Measurements from ENCODE around the gene SMPX. TPM values are rescaled to one million over a fixed set of nuclear protein-coding genes. Genes with fewer than 3 reads are reported as not detected.

Gene SMPX
- total and polyA plus RNA-seq, 2 experiments from 2014 or later, result not detected

DNA sequence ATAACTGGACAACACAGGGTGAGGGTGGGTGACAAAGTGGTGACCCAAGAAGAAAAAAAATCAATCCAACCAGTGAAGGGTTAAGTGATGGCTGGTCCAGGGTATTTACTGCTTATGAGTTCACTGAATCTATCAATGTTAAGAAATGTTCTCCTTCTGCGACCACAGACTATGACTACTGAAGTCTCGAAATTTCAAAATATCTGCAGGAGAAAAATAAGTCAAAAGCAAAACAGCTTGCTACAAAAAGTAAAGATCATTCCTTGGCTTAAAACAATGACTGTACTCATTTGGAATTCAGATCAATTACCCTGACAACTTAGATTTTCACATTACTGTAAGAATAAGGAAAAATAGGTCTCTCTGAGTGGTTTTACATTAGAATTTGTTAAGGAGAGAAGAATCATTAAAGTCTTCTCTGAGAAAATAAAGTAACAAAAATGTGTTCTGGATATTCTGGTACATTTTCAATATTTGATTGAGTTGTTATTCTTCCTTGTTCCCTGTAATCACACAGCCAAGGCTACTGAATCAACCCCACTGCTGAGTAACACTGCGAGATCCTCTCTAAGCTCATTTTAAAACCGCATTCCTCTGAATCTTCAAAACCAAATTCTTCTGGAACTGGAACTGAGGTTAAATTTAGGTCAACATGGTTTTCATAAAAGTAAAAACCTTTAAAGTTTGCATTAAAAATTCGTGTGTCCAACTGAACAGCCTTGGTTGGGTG, 22.7 kb downstream of the SMPX start:
- H3K4me1 Mint-ChIP-seq, result peaks cover 5% of the 10 kb centered on the region; the same call in 2 of the 3 replicates
- H3K27me3 Mint-ChIP-seq (ENCODE audit: insufficient read depth, low read depth, poor library complexity), result peaks cover 1% of the 10 kb centered on the region
- Histone ChIP-seq H3K27me3 (ENCODE audit: insufficient read depth) (no peaks in the 10 kb centered on the region), H3K36me3 (ENCODE audit: insufficient read depth) (no peaks in the 10 kb centered on the region), H2AFZ (no peak overlapping the region), H3K4me2 (no peak overlapping the region), H3K4me1 (ENCODE audit: insufficient read depth) (no peaks in the 10 kb centered on the region), H3K4me3 (no peak overlapping the region), H3K27ac (ENCODE audit: low read depth) (no peak overlapping the region), H3K9me2 (ENCODE audit: insufficient read depth) (no peaks in the 10 kb centered on the region), H3K79me2 (replicated peaks; ENCODE audit: insufficient read depth) (no peaks in the 10 kb centered on the region), H3F3A (replicated peaks; ENCODE audit: low read depth) (no peaks in the 10 kb centered on the region), H4K20me1 (replicated peaks; ENCODE audit: insufficient read depth) (no peaks in the 10 kb centered on the region)
- H3K36me3 Mint-ChIP-seq (ENCODE audit: low read depth), result no peaks in the 10 kb centered on the region
- DNase-seq (ENCODE audit: low spot score) (no peak), ATAC-seq (no peak)
- H3K4me3 Mint-ChIP-seq, result no peak overlapping the region
- H3K27ac Mint-ChIP-seq, result no peak overlapping the region
- TF ChIP-seq ZNF331 (CRISPR knock-in tag; IDR thresholded peaks at IDR 0.05; ENCODE audit: low read depth), result no peak
- TF ChIP-seq CREB1 (CRISPR knock-in tag; IDR thresholded peaks at IDR 0.05; ENCODE audit: low read depth), result no peak
- TF ChIP-seq, protein P1, sequence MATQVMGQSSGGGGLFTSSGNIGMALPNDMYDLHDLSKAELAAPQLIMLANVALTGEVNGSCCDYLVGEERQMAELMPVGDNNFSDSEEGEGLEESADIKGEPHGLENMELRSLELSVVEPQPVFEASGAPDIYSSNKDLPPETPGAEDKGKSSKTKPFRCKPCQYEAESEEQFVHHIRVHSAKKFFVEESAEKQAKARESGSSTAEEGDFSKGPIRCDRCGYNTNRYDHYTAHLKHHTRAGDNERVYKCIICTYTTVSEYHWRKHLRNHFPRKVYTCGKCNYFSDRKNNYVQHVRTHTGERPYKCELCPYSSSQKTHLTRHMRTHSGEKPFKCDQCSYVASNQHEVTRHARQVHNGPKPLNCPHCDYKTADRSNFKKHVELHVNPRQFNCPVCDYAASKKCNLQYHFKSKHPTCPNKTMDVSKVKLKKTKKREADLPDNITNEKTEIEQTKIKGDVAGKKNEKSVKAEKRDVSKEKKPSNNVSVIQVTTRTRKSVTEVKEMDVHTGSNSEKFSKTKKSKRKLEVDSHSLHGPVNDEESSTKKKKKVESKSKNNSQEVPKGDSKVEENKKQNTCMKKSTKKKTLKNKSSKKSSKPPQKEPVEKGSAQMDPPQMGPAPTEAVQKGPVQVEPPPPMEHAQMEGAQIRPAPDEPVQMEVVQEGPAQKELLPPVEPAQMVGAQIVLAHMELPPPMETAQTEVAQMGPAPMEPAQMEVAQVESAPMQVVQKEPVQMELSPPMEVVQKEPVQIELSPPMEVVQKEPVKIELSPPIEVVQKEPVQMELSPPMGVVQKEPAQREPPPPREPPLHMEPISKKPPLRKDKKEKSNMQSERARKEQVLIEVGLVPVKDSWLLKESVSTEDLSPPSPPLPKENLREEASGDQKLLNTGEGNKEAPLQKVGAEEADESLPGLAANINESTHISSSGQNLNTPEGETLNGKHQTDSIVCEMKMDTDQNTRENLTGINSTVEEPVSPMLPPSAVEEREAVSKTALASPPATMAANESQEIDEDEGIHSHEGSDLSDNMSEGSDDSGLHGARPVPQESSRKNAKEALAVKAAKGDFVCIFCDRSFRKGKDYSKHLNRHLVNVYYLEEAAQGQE (IDR thresholded peaks at IDR 0.05; ENCODE audit: unreplicated experiment), result no peak
- TF ChIP-seq, protein P2, sequence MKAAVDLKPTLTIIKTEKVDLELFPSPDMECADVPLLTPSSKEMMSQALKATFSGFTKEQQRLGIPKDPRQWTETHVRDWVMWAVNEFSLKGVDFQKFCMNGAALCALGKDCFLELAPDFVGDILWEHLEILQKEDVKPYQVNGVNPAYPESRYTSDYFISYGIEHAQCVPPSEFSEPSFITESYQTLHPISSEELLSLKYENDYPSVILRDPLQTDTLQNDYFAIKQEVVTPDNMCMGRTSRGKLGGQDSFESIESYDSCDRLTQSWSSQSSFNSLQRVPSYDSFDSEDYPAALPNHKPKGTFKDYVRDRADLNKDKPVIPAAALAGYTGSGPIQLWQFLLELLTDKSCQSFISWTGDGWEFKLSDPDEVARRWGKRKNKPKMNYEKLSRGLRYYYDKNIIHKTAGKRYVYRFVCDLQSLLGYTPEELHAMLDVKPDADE (IDR thresholded peaks at IDR 0.05), result no peak
- no peak for TF ChIP-seq JUNB (IDR thresholded peaks at IDR 0.05; ENCODE audit: unreplicated experiment)
- no peak for TF ChIP-seq POLR2AphosphoS5 (IDR thresholded peaks at IDR 0.05; ENCODE audit: low read depth)
- TF ChIP-seq, protein P3, sequence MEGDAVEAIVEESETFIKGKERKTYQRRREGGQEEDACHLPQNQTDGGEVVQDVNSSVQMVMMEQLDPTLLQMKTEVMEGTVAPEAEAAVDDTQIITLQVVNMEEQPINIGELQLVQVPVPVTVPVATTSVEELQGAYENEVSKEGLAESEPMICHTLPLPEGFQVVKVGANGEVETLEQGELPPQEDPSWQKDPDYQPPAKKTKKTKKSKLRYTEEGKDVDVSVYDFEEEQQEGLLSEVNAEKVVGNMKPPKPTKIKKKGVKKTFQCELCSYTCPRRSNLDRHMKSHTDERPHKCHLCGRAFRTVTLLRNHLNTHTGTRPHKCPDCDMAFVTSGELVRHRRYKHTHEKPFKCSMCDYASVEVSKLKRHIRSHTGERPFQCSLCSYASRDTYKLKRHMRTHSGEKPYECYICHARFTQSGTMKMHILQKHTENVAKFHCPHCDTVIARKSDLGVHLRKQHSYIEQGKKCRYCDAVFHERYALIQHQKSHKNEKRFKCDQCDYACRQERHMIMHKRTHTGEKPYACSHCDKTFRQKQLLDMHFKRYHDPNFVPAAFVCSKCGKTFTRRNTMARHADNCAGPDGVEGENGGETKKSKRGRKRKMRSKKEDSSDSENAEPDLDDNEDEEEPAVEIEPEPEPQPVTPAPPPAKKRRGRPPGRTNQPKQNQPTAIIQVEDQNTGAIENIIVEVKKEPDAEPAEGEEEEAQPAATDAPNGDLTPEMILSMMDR (conservative IDR thresholded peaks at IDR 0.05; ENCODE audit: low read depth in 2 of 2), result no peak
- TF ChIP-seq, protein P4, sequence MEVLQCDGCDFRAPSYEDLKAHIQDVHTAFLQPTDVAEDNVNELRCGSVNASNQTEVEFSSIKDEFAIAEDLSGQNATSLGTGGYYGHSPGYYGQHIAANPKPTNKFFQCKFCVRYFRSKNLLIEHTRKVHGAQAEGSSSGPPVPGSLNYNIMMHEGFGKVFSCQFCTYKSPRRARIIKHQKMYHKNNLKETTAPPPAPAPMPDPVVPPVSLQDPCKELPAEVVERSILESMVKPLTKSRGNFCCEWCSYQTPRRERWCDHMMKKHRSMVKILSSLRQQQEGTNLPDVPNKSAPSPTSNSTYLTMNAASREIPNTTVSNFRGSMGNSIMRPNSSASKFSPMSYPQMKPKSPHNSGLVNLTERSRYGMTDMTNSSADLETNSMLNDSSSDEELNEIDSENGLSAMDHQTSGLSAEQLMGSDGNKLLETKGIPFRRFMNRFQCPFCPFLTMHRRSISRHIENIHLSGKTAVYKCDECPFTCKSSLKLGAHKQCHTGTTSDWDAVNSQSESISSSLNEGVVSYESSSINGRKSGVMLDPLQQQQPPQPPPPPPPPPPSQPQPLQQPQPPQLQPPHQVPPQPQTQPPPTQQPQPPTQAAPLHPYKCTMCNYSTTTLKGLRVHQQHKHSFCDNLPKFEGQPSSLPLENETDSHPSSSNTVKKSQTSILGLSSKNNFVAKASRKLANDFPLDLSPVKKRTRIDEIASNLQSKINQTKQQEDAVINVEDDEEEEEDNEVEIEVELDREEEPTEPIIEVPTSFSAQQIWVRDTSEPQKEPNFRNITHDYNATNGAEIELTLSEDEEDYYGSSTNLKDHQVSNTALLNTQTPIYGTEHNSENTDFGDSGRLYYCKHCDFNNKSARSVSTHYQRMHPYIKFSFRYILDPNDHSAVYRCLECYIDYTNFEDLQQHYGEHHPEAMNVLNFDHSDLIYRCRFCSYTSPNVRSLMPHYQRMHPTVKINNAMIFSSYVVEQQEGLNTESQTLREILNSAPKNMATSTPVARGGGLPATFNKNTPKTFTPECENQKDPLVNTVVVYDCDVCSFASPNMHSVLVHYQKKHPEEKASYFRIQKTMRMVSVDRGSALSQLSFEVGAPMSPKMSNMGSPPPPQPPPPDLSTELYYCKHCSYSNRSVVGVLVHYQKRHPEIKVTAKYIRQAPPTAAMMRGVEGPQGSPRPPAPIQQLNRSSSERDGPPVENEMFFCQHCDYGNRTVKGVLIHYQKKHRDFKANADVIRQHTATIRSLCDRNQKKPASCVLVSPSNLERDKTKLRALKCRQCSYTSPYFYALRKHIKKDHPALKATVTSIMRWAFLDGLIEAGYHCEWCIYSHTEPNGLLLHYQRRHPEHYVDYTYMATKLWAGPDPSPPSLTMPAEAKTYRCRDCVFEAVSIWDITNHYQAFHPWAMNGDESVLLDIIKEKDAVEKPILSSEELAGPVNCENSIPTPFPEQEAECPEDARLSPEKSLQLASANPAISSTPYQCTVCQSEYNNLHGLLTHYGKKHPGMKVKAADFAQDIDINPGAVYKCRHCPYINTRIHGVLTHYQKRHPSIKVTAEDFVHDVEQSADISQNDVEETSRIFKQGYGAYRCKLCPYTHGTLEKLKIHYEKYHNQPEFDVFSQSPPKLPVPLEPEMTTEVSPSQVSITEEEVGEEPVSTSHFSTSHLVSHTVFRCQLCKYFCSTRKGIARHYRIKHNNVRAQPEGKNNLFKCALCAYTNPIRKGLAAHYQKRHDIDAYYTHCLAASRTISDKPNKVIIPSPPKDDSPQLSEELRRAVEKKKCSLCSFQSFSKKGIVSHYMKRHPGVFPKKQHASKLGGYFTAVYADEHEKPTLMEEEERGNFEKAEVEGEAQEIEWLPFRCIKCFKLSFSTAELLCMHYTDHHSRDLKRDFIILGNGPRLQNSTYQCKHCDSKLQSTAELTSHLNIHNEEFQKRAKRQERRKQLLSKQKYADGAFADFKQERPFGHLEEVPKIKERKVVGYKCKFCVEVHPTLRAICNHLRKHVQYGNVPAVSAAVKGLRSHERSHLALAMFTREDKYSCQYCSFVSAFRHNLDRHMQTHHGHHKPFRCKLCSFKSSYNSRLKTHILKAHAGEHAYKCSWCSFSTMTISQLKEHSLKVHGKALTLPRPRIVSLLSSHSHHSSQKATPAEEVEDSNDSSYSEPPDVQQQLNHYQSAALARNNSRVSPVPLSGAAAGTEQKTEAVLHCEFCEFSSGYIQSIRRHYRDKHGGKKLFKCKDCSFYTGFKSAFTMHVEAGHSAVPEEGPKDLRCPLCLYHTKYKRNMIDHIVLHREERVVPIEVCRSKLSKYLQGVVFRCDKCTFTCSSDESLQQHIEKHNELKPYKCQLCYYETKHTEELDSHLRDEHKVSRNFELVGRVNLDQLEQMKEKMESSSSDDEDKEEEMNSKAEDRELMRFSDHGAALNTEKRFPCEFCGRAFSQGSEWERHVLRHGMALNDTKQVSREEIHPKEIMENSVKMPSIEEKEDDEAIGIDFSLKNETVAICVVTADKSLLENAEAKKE (CRISPR knock-in tag; IDR thresholded peaks at IDR 0.05), result no peak
- TF ChIP-seq STAT1 (IDR thresholded peaks at IDR 0.05; ENCODE audit: unreplicated experiment), result no peak
- no peak for TF ChIP-seq NANOG (IDR thresholded peaks at IDR 0.05; ENCODE audit: borderline replicate concordance)
- TF ChIP-seq EZH2phosphoT487 (IDR thresholded peaks at IDR 0.05; ENCODE audit: unreplicated experiment), result no peak
- no peak for TF ChIP-seq EZH2 (IDR thresholded peaks at IDR 0.05; ENCODE audit: low read depth, unreplicated experiment)
- TF ChIP-seq ZNF114 (CRISPR knock-in tag; IDR thresholded peaks at IDR 0.05), result no peak
- H3K9me3 Mint-ChIP-seq, result no peaks in the 10 kb centered on the region
